GM18870 (cell line): ENCODE measurements around the gene B4GAT1.
"Not testable (repeated sequence)": the region's sequence is repeated elsewhere in the genome, so short reads cannot be mapped to it uniquely, and the experiment has no call there.

Source experiments
- ATAC-seq: cut with Tn5 transposase; IDR thresholded peaks from one replicate; pipeline ENCODE4 v1.9.1; 2021; ENCODE audit warnings: moderate library complexity; ENCODE audit not compliant: unreplicated experiment

Gene B4GAT1

GRCh38 chr11:66326261-66327111, 20.9 kb downstream of the B4GAT1 start:
- ATAC-seq = no peak

GRCh38 chr11:66325263-66325671, 22.2 kb downstream of the B4GAT1 start:
- no peak for ATAC-seq

DNA sequence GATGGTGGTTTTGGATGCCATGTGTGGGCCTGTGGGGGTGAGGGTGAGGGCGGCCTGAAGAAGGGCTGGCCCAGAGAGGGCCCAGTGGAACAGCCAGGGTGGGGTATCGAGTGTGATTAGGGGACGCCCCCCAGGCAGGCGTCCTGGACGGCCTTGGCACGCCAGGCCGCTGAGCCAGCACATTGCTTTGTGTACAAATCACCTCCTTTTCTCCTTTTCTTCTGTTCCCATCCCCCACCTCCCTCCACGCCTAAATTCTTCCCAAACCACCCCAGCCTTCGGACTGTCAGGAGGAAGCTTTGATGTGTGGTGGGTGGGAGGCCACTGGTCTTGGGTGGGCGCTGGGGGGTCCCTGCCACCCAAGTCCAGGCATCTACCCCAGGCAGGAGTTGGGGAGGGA, 22.8 kb downstream of the B4GAT1 start:
- no peak for ATAC-seq

DNA sequence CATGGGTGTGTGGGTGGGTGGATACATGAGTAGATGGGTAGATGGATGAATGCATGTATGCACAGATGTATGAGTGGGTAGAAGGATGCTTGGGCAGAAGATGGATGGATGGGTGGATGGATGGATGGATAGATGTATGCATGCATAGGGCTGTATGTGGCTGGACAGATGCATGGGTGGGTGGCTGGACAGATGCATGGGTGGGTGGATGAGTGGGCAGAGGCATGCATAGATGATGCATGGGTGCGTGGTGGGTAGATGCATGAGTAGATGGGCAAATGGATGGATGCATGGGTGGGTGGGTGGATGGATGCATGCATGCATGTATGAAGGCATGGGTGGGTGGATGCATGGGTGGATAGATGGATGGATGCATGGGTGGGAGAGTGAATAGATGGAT, 23.7 kb downstream of the B4GAT1 start:
- no peak for ATAC-seq

- ATAC-seq = no peak
These were observed 24.5 kb downstream of the B4GAT1 start for GRCh38 chr11:66322732-66323427.

- ATAC-seq = no peak
These were observed 25.8 kb downstream of the B4GAT1 start for GRCh38 chr11:66321606-66322005.

- not testable (repeated sequence) for ATAC-seq
These were observed 26.7 kb downstream of the B4GAT1 start for GRCh38 chr11:66320748-66321147.

DNA sequence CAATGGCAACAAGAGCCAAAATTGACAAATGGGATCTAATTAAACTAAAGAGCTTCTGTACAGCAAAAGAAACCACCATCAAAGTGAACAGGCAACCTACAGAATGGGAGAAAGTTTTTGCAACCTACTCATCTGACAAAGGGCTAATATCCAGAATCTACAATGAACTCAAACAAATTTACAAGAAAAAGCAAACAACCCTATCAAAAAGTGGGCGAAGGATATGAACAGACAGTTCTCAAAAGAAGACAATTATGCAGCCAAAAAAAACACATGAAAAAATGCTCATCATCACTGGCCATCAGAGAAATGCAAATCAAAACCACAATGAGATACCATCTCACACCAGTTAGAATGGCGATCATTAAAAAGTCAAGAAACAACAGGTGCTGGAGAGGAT, 27.1 kb downstream of the B4GAT1 start:
- ATAC-seq = not testable (repeated sequence)

GRCh38 chr11:66318600-66318970, 28.8 kb downstream of the B4GAT1 start:
- ATAC-seq = no peak

DNA sequence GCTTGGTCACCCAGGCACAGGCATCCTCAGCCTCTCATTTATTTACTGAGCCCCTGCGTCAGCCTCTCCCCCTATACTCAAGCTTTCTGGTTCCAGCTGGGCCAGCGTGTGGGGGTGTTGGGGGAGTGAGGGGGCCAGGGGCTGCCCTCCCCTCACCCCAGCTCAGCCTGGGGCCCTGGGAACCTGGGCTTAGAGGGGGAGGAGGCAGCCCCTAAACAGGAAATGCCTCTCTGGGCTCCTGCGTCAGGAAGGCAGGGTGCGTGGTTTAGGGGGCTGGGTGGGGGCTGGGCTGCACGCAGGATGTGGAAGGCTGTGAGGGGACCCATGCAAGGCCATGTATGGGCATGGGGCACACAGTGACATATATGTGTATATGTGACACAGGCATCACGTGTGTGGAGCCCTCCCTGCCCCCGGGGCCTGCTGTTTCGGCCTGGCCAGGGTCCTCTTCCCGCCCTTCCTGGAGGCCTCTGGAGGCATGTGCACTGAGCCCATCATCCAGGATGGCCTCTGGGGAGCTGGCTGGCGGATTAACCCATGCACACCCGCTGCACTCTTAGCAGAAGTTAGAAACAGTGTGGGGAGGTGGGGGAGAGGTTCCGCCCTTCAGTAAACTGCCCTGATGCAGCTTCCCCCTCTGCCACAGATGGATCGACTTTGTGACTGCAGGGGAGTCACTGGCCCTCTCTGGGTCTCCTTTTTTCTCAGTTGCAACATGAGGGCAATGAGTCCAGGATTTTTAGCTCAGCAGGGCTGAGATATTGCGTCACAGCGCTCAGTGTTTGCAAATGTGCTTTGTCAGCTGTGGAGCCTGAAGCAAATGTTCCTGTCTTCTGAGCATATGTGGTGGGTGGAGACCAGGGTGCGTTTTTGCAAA, 29.5 kb downstream of the B4GAT1 start:
- no peak for ATAC-seq

DNA sequence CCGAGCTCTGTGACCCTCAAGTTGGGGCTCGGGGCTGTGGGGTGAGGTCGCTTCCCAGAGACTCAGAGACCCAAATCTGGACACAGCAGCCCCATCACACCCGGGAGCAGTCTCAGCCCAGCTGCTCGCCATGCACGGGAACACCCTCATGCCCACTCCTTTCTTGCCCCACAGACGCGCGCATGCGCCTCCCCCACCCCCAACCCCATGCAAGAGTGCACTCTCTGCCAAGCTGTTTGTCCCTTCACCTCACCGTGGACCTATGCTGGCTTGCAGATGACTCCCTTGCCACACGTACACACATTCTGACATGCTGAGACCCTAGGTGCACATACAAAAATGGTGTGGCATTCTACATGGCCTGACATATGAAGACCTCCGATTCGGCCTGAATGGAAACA, 30.1 kb downstream of the B4GAT1 start:
- no peak for ATAC-seq

GRCh38 chr11:66316849-66317251, 30.6 kb downstream of the B4GAT1 start, which contains the start of gene CD248:
CD248 (minus strand) TSS chr11:66317044; CDS start chr11:66317027, 17 bp downstream.
- no peak for ATAC-seq

DNA sequence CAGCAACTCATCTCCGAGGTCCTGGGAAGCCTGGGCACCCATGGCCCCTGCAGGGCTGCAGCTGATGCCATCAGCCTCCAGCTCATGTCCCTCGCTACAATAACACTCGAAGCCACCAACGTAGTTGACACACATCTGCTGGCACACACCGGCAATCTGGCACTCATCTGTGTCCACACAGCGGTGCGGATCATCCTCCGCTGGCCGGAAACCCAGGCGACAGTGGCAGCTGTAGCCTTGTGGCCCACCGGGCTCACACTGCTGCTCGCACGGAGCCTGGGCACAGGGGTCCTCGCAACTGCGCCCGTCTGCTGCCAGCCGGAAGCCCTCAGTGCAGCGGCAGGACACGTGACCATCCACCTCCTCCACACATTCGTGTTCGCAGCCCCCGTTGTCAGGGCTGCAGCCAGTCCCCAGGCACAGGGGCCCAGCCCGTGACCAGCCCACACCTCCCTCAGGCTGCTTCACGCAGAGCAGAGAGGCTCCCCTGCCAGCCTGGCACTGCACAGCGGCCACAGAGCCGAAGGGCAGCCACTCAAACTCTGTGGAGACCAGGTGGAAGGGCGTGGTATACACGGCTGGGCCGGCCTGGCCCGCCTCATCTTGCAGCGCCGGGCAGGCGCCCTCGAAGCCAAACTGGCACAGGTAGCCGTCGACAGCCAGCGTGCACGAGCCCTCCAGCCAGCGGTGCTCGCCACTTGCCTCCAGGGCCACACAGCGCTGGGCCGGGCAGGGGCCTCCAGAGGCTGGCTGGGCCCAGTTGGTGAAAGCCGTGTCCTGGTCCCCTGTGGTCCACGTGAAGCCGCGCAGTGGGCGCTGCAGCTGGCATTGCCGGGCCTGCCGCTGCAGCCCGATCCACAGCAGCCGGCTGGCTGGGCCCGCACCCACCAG, 31.3 kb downstream of the B4GAT1 start:
- ATAC-seq = no peak

- ATAC-seq = no peak
These were observed 31.9 kb downstream of the B4GAT1 start for GRCh38 chr11:66315498-66315885.

- no peak for ATAC-seq
These were observed 32.6 kb downstream of the B4GAT1 start for GRCh38 chr11:66314561-66315497.

DNA sequence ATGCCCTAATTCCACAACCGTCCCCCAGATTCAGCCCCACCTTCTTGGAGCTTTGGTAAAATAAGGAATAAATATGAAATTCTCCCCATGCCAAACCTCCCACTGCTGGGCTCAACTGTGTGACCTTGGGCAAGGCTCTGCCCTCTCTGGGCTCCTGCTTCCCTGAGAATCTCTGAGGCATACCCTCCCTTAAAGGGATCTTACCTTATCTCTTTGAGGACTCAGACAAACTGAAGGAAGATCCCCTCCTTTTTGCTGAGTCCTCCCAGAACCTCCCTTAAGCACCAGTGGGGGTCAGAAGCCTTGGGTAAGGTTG, 33.3 kb downstream of the B4GAT1 start:
- ATAC-seq = no peak

- no peak for ATAC-seq
These were observed 33.9 kb downstream of the B4GAT1 start for GRCh38 chr11:66313321-66314185.

DNA sequence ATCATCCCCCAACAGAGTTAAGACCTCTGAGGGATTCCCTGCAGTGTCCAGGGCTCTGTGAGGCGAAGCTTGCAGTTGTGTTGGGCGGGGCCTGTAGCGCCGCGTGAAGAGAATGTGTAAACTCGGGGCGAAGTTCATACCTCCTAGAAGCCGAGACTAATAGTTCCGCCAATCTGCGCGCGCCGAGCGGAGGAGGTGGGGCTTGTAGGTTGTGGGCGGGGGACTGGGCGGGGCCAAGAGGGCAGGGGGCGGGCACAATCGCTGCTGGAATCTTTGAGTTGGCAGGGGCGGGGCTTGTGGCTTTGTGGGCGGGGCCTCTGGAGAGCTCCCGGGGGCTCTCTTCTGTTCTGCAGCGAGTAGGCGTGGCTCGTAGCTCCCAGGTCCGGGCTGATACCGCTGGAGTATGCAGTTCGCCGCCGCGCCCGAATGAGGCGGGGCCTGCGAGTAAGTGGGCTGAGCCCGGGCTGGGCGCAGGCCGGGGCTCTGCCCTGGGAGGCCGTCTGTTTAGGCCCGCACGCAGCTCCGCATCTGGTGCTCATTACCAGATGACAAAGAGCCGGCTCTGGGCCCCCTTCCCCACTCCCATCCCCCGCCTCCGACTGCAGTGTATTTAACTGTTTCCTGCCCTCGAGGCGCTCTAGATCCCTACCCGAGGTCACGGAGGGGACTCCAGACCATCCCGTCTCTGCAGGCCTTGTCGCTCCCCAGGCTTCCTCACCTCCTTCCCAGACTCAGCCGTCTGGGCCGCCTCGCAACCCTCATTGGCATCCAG, 34.7 kb downstream of the B4GAT1 start:
- peak; percentile 41 for ATAC-seq
